H1 (cell line): ENCODE measurements around the gene GSTA2. TPM values are rescaled to one million over a fixed set of nuclear protein-coding genes. Genes with fewer than 3 reads are reported as not detected.
"Not testable (repeated sequence)": the region's sequence is repeated elsewhere in the genome, so short reads cannot be mapped to it uniquely, and the experiment has no call there.

Experiments
- CTCF ChIA-PET: fragments of 300-600 bp; sonication (Branson Sonifier 250); formaldehyde crosslinking; loops from one replicate; lab custom pipeline; 2021; ENCODE audit not compliant: partially characterized antibody; lab: Charles Lee
- POLR2A ChIA-PET: fragments of 300-600 bp; sonication (Branson Sonifier 250); formaldehyde crosslinking; loops from one replicate; lab custom pipeline; 2021; ENCODE audit warnings: inconsistent platforms; ENCODE audit not compliant: partially characterized antibody; lab: Charles Lee
- DNase-seq, 2 experiments: peaks; one replicate each; pipeline versions ENCODE4 v3.0.0 to v3.0.0-alpha.2; 2010 to 2022; ENCODE audit warnings: low spot score in 2 of 2, low read depth in 1 of 2, mixed read lengths in 1 of 2
- FAIRE-seq: peaks from 2 replicates; lab custom pipeline; 2011; peaks lifted over from hg19 to GRCh38; lab: Jason Lieb, UNC
- H2AFZ ChIP-seq: 2 replicates; pipeline ENCODE4 v1.8.1; 2012; ENCODE audit warnings: low read length, inconsistent platforms
- H2AK5ac ChIP-seq: 2 replicates; pipeline ENCODE4 v1.6.1; 2013; ENCODE audit warnings: low read depth, low read length
- H2BK120ac ChIP-seq: replicated peaks from 2 replicates; pipeline ENCODE3; 2013; ENCODE audit warnings: low read depth, low read length, inconsistent platforms
- H2BK12ac ChIP-seq: 2 replicates; pipeline ENCODE4 v1.6.1; 2013; ENCODE audit warnings: low read depth, low read length
- H2BK15ac ChIP-seq: 2 replicates; pipeline ENCODE4 v1.6.1; 2013; ENCODE audit warnings: low read length
- H2BK20ac ChIP-seq: 2 replicates; pipeline ENCODE4 v1.6.1; 2013; ENCODE audit warnings: low read length
- H2BK5ac ChIP-seq: 2 replicates; pipeline ENCODE4 v1.6.1; 2013; ENCODE audit warnings: low read depth, low read length
- H3K14ac ChIP-seq: 2 replicates; pipeline ENCODE4 v1.6.1; 2013; ENCODE audit warnings: inconsistent platforms; ENCODE audit not compliant: insufficient read length
- H3K18ac ChIP-seq: 2 replicates; pipeline ENCODE4 v1.6.1; 2013; ENCODE audit warnings: low read length; ENCODE audit errors: extremely low read depth
- H3K23ac ChIP-seq: 2 replicates; pipeline ENCODE4 v1.6.1; 2013; ENCODE audit warnings: inconsistent platforms; ENCODE audit not compliant: insufficient read length
- H3K23me2 ChIP-seq: 2 replicates; pipeline ENCODE4 v1.6.1; 2013; ENCODE audit warnings: low read depth, low read length
- H3K27ac ChIP-seq: 2 replicates; pipeline ENCODE4 v1.6.1; 2011; ENCODE audit warnings: low read depth, low read length, inconsistent platforms
- H3K27me3 ChIP-seq, 4 experiments: replicated peaks in 1 of 4; 1 replicate in 1 of 4; 2 replicates in 3 of 4; pipeline versions ENCODE4 v1.6.1 to v1.8.1; 2011 to 2013; ENCODE audit warnings: low read length in 3 of 4, mild to moderate bottlenecking in 3 of 4, inconsistent platforms in 2 of 4, mixed read lengths in 2 of 4, moderate library complexity in 1 of 4; ENCODE audit not compliant: control insufficient read depth in 3 of 4, insufficient read depth in 3 of 4; ENCODE audit errors: extremely low read depth in 1 of 4
- H3K36me3 ChIP-seq, 4 experiments: 2 replicates each; pipeline versions ENCODE4 v1.6.1 to v1.8.1; 2011 to 2013; ENCODE audit warnings: mild to moderate bottlenecking in 4 of 4, low read length in 3 of 4, moderate library complexity in 2 of 4, control low read depth in 1 of 4, inconsistent platforms in 1 of 4; ENCODE audit not compliant: insufficient read depth in 4 of 4, control insufficient read depth in 2 of 4
- H3K4ac ChIP-seq: replicated peaks from 2 replicates; pipeline ENCODE3; 2013; ENCODE audit warnings: low read length, low read depth, mixed read lengths, inconsistent platforms; ENCODE audit not compliant: insufficient read length
- H3K4me1 ChIP-seq, 4 experiments: replicated peaks in 1 of 4; 1 replicate in 1 of 4; 2 replicates in 3 of 4; pipeline versions ENCODE4 v1.6.1 to v1.8.1; 2011 to 2013; ENCODE audit warnings: low read length in 3 of 4, inconsistent platforms in 2 of 4, mixed read lengths in 1 of 4; ENCODE audit not compliant: insufficient read depth in 4 of 4, control insufficient read depth in 3 of 4
- H3K4me2 ChIP-seq, 2 experiments: 2 replicates each; pipeline versions ENCODE4 v1.6.1 to v1.8.1; 2011 to 2013; ENCODE audit warnings: low read depth in 2 of 2, low read length in 2 of 2, control low read depth in 1 of 2, inconsistent platforms in 1 of 2, mild to moderate bottlenecking in 1 of 2; ENCODE audit not compliant: insufficient read depth in 1 of 2
- H3K4me3 ChIP-seq, 4 experiments: fragments of 200-600, 300-600 bp in 1 of 4; sonication (generic), shearing (Covaris generic), sonication (Bioruptor Twin) in 1 of 4; 2 replicates each; pipeline versions ENCODE4 v1.5.1 to v1.8.1; 2011 to 2016; ENCODE audit warnings: low read length in 4 of 4, low read depth in 3 of 4, control low read depth in 2 of 4, inconsistent platforms in 2 of 4, mild to moderate bottlenecking in 2 of 4, mixed read lengths in 1 of 4, moderate library complexity in 1 of 4; ENCODE audit not compliant: insufficient read depth in 2 of 4; ENCODE audit errors: extremely low read depth in 1 of 4
- H3K56ac ChIP-seq: replicated peaks from 2 replicates; pipeline ENCODE3; 2013; ENCODE audit warnings: low read depth, mild to moderate bottlenecking, mixed read lengths, low read length, inconsistent platforms; ENCODE audit not compliant: insufficient read length
- H3K79me1 ChIP-seq: 2 replicates; pipeline ENCODE4 v1.6.1; 2013; ENCODE audit warnings: low read depth, low read length, control low read depth
- H3K79me2 ChIP-seq, 2 experiments: 2 replicates each; pipeline versions ENCODE4 v1.6.1 to v1.8.1; 2012 to 2013; ENCODE audit warnings: low read length in 2 of 2, mild to moderate bottlenecking in 2 of 2, inconsistent platforms in 1 of 2; ENCODE audit not compliant: insufficient read depth in 2 of 2, control insufficient read depth in 1 of 2
- H3K9ac ChIP-seq, 4 experiments: replicated peaks in 1 of 4; 1 replicate in 1 of 4; 2 replicates in 3 of 4; pipeline versions ENCODE4 v1.6.1 to v1.8.1; 2011 to 2013; ENCODE audit warnings: low read depth in 3 of 4, low read length in 3 of 4, control low read depth in 2 of 4, mild to moderate bottlenecking in 2 of 4, moderate library complexity in 2 of 4, inconsistent platforms in 1 of 4; ENCODE audit errors: extremely low read depth in 1 of 4
- H3K9me3 ChIP-seq, 2 experiments: 2 replicates each; pipeline versions ENCODE4 v1.6.1 to v1.8.1; 2012 to 2013; ENCODE audit warnings: mild to moderate bottlenecking in 2 of 2, moderate library complexity in 2 of 2, control low read depth in 1 of 2, inconsistent platforms in 1 of 2, low read depth in 1 of 2, low read length in 1 of 2, mixed read lengths in 1 of 2; ENCODE audit not compliant: insufficient read depth in 2 of 2
- H4K20me1 ChIP-seq, 2 experiments: replicated peaks in 1 of 2; 2 replicates each; pipeline versions ENCODE3 to v1.8.1; 2011 to 2013; ENCODE audit warnings: inconsistent platforms in 2 of 2, low read length in 2 of 2, mild to moderate bottlenecking in 1 of 2; ENCODE audit not compliant: insufficient read depth in 2 of 2, control insufficient read depth in 1 of 2
- H4K5ac ChIP-seq: 2 replicates; pipeline ENCODE4 v1.6.1; 2013; ENCODE audit warnings: low read length, low read depth, mixed read lengths, inconsistent platforms; ENCODE audit not compliant: insufficient read length
- H4K8ac ChIP-seq: 2 replicates; pipeline ENCODE4 v1.8.0; 2013; ENCODE audit warnings: mild to moderate bottlenecking, moderate library complexity, low read length, inconsistent platforms; ENCODE audit not compliant: insufficient read depth; ENCODE audit errors: extremely low read depth
- H4K91ac ChIP-seq: replicated peaks from 2 replicates; pipeline ENCODE3; 2013; ENCODE audit warnings: low read length, mixed read lengths, inconsistent platforms; ENCODE audit not compliant: insufficient read length
- CBX5 ChIP-seq: fragments of 300-800, 300-1000 bp; sonication (generic); IDR thresholded peaks from 2 replicates; pipeline ENCODE4 v1.7.1; 2016; ENCODE audit warnings: antibody characterized with exemption, low read length, low read depth
- CREB1 ChIP-seq: IDR thresholded peaks from 2 replicates; pipeline ENCODE4 v1.6.1; 2012; ENCODE audit warnings: inconsistent platforms
- HDAC6 ChIP-seq: IDR thresholded peaks from one replicate; pipeline ENCODE4 v1.7.1; 2012; ENCODE audit warnings: low read depth, mild to moderate bottlenecking, inconsistent platforms, low read length, moderate library complexity
- POLR2AphosphoS5 ChIP-seq: IDR thresholded peaks from 2 replicates; pipeline ENCODE4 v1.6.1; 2011; ENCODE audit warnings: low read depth, low read length
- RNF2 ChIP-seq: fragments of 200-900, 300-1000 bp; sonication (generic); IDR thresholded peaks from 2 replicates; pipeline ENCODE4 v1.7.1; 2016; ENCODE audit warnings: borderline replicate concordance, low read depth, mild to moderate bottlenecking, antibody characterized with exemption, low read length; ENCODE audit not compliant: poor library complexity, severe bottlenecking; ENCODE audit errors: missing control alignments
- SIX5 ChIP-seq: IDR thresholded peaks from 2 replicates; pipeline ENCODE4 v1.6.1; 2011; ENCODE audit warnings: mild to moderate bottlenecking, low read depth, low read length
- SP4 ChIP-seq: IDR thresholded peaks from 2 replicates; pipeline ENCODE4 v1.6.1; 2012; ENCODE audit warnings: low read length, inconsistent platforms
- YY1 ChIP-seq: IDR thresholded peaks from 2 replicates; pipeline ENCODE4 v1.6.1; 2011; ENCODE audit warnings: low read depth, mild to moderate bottlenecking, low read length
- ZNF274 ChIP-seq: IDR thresholded peaks from 2 replicates; pipeline ENCODE4 v1.7.0; 2012; ENCODE audit warnings: low read length, borderline replicate concordance; ENCODE audit errors: extremely low read depth
- WGBS, 2 experiments: shearing (Covaris generic) in 1 of 2; methylation state at CpG; one replicate each; pipeline versions ENCODE4 v1.1.6 to v1.1.7; 2013 to 2015; ENCODE audit warnings: low lambda C conversion rate in 2 of 2, mixed read lengths in 2 of 2, inconsistent platforms in 1 of 2, low coverage in 1 of 2, missing lambda C conversion rate in 1 of 2; ENCODE audit not compliant: insufficient replicate concordance in 2 of 2, insufficient coverage in 1 of 2, insufficient read length in 1 of 2; ENCODE audit errors: extremely low coverage in 1 of 2, missing lambda C conversion rate in 1 of 2; 5-methylcytosine and 5-hydroxymethylcytosine counted together
- polyA plus RNA-seq, 7 experiments: library from polyadenylated mRNA; depleted of rRNA in 3 of 7; stranded (reverse) in 5 of 7; unstranded in 2 of 7; fragments of >200 nt in 5 of 7; fragments of 200-250 nt in 2 of 7; gene quantifications; 1 replicate in 5 of 7; 2 replicates in 1 of 7; 4 replicates in 1 of 7; pipeline versions ENCODE4 v1.2.1 to v1.2.3, GENCODE V29; 2011 to 2013; ENCODE audit warnings: missing spikeins in 2 of 7, mixed read lengths in 2 of 7
- total RNA-seq: library from RNA; stranded (reverse); fragmentation: NEBNext Ultra II Directional; extraction: Animal tissue kit (Norgen Biotek cat#: 25700); gene quantifications from 2 replicates; pipeline ENCODE4 v1.2.1, GENCODE V29; 2021

Gene GSTA2
- total and polyA plus RNA-seq, 2 of the 8 experiments (the other 6 are each of a cell fraction or from before 2014, with no cell fraction given): 0.05 TPM; not detected in 1

DNA sequence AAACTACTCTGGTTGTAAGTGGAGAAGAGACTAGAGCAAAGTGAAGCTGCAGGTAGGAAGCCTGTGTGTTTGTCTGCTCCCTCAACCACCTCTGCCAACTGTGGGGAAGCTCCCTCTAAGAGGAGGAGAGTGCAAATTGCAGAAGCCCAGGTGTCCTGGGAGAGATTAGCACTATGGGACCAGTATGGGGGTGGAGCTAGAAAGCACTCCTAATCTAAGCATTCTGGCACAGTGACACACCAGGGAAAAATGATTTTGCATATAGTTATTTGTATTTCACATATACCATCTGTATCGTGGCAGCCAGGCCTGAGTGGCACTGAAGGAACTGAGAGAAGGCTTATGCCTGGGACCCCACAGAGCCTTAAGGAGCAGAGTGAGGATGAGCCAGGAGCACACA is 27.6 kb upstream of the GSTA2 start (continued):
- no peak for TF ChIP-seq CBX5
- no peak for TF ChIP-seq POLR2AphosphoS5
- no peak for TF ChIP-seq HDAC6
- TF ChIP-seq CREB1: no peak
- no peak for TF ChIP-seq SIX5
- no peak for TF ChIP-seq SP4
- TF ChIP-seq YY1: no peak
- TF ChIP-seq ZNF274: no peak
- no peak for TF ChIP-seq RNF2

DNA sequence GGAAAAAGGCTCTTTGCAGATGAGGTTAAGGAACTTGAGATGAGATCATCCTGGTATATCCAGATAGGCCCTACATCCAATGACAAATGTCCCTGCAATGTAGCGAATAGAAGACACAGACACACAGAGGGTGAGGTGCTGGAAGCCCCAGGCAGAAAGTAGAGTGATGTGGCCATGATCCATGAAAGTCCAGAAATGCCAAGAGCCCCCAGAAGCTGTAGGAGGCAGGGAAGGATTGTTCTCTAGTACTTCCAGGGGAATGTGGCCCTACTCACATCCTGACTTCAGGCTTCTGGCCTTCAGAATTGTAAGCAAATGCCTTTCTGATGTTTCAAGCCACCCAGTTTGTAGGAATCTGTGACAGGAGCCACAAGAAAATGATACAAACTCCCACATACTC is 26.4 kb upstream of the GSTA2 start:
- H2BK120ac ChIP-seq, H4K8ac ChIP-seq, H3K18ac ChIP-seq, H3K56ac ChIP-seq, H3K79me2 ChIP-seq, H2AK5ac ChIP-seq, H3K9ac ChIP-seq, FAIRE-seq, DNase-seq, POLR2A ChIA-PET, H3K23ac ChIP-seq, H3K4me1 ChIP-seq, H4K91ac ChIP-seq, H4K20me1 ChIP-seq, H4K5ac ChIP-seq, H3K14ac ChIP-seq, H2BK15ac ChIP-seq, H3K27ac ChIP-seq, H2AFZ ChIP-seq, H3K36me3 ChIP-seq, H3K23me2 ChIP-seq, H3K4me3 ChIP-seq, H3K79me1 ChIP-seq, H3K9me3 ChIP-seq, H2BK12ac ChIP-seq, H2BK20ac ChIP-seq, H3K27me3 ChIP-seq, H3K4ac ChIP-seq, H3K4me2 ChIP-seq, H2BK5ac ChIP-seq: not testable (repeated sequence)
- 92% methylated on average over 1 of the region's 1 CpG; no CpG with 5 or more reads in 1 of the 2 experiments for WGBS, 2 experiments
- CTCF ChIA-PET: interaction anchor here (0.6 kb wide), 1 partner anchor 236 kb away, joined by 3 read pairs; no protein-coding TSS in a partner anchor
